Cardiac muscle cell (in vitro differentiated cells and primary cell): ENCODE results near the gene ANKHD1. TPM values are rescaled to one million over a fixed set of nuclear protein-coding genes. Genes with fewer than 3 reads are reported as not detected.

Experiments
- DNase-seq, 2 donors: peaks; one replicate each; pipeline versions ENCODE4 v3.0.0 to v3.0.0-alpha.2; 2010 to 2017; ENCODE audit warnings: low read depth in 1 of 2, low spot score in 1 of 2
- H3K27ac ChIP-seq: fragments of 200-600 bp; sonication (generic); 2 replicates; pipeline ENCODE4 v1.5.1; 2016
- H3K27me3 ChIP-seq: fragments of 200-600 bp; sonication (generic); 2 replicates; pipeline ENCODE4 v1.6.0; 2016; ENCODE audit warnings: control low read depth
- H3K36me3 ChIP-seq: fragments of 200-600 bp; sonication (generic); 2 replicates; pipeline ENCODE4 v1.5.1; 2016; ENCODE audit warnings: control low read depth
- H3K4me1 ChIP-seq: fragments of 200-600 bp; sonication (generic); 2 replicates; pipeline ENCODE4 v1.8.1; 2017; ENCODE audit warnings: low read depth, mild to moderate bottlenecking, mixed run types
- H3K4me3 ChIP-seq: fragments of 200-600 bp; sonication (generic); 2 replicates; pipeline ENCODE4 v1.5.1; 2016; ENCODE audit warnings: mild to moderate bottlenecking
- H3K9me3 ChIP-seq: fragments of 200-600 bp; sonication (generic); 2 replicates; pipeline ENCODE4 v1.5.1; 2017; ENCODE audit warnings: low read depth, mild to moderate bottlenecking, control low read depth
- CTCF ChIP-seq: IDR thresholded peaks from 2 replicates; pipeline ENCODE4 v1.5.1; 2012; ENCODE audit warnings: low read depth, mild to moderate bottlenecking, low read length
- polyA plus RNA-seq: library from polyadenylated mRNA; unstranded; fragments of >200 nt; fragmentation: Nextera tagmentation; extraction: Ambion mirVana; gene quantifications from 2 replicates; pipeline ENCODE4 v1.2.1, GENCODE V29; 2016
- total RNA-seq: library from RNA; depleted of rRNA; stranded (reverse); fragments of >200 nt; gene quantifications from 2 replicates; pipeline ENCODE4 v1.2.3, GENCODE V29; 2016

The ANKHD1 gene
- total and polyA plus RNA-seq, 2 experiments from 2014 or later = 42.4 to 46.5 TPM

GRCh38 chr5:140542972-140543371, 141.3 kb downstream of the ANKHD1 start:
- Histone ChIP-seq H3K4me3 (no peak overlapping the region), H3K27ac (no peak overlapping the region), H3K27me3 (no peaks in the 10 kb centered on the region), H3K36me3 (peaks cover 44% of the 10 kb centered on the region), H3K4me1 (peaks cover 10% of the 10 kb centered on the region), H3K9me3 (no peaks in the 10 kb centered on the region)
- no peak for DNase-seq
- no peak for TF ChIP-seq CTCF

GRCh38 chr5:140544986-140545385, 143.4 kb downstream of the ANKHD1 start:
- peaks cover 27% of the 10 kb centered on the region for H3K36me3 ChIP-seq
- H3K4me3 ChIP-seq = no peak overlapping the region
- no peak for TF ChIP-seq CTCF
- no peaks in the 10 kb centered on the region for H3K27me3 ChIP-seq
- peaks cover 14% of the 10 kb centered on the region for H3K4me1 ChIP-seq
- no peaks in the 10 kb centered on the region for H3K9me3 ChIP-seq
- H3K27ac ChIP-seq = no peak overlapping the region
- DNase-seq = no peak

GRCh38 chr5:140545606-140546005, 144.0 kb downstream of the ANKHD1 start:
- TF ChIP-seq CTCF = no peak
- no peak overlapping the region for H3K27ac ChIP-seq
- no peaks in the 10 kb centered on the region for H3K9me3 ChIP-seq
- H3K27me3 ChIP-seq = no peaks in the 10 kb centered on the region
- peaks cover 14% of the 10 kb centered on the region for H3K4me1 ChIP-seq
- H3K36me3 ChIP-seq = peaks cover 29% of the 10 kb centered on the region
- no peak overlapping the region for H3K4me3 ChIP-seq
- DNase-seq = no peak

- Histone ChIP-seq H3K27me3 (no peaks in the 10 kb centered on the region), H3K4me1 (peaks cover 14% of the 10 kb centered on the region), H3K4me3 (peak overlapping the region; percentile 25), H3K36me3 (peaks cover 24% of the 10 kb centered on the region), H3K9me3 (no peaks in the 10 kb centered on the region), H3K27ac (peak overlapping the region; percentile 77)
- TF ChIP-seq CTCF = no peak
- no peak for DNase-seq
These were observed 145.3 kb downstream of the ANKHD1 start for GRCh38 chr5:140546851-140547507.

GRCh38 chr5:140547508-140548299, 146.1 kb downstream of the ANKHD1 start, which contains the start of gene EIF4EBP3:
Gene EIF4EBP3, plus strand, starts transcription at chr5:140547662. Its CDS starts 76 bp downstream, at chr5:140547738.
- H3K36me3 ChIP-seq = peaks cover 22% of the 10 kb centered on the region
- peak; percentile 97 to 99 for DNase-seq
- H3K4me1 ChIP-seq = peaks cover 14% of the 10 kb centered on the region

More at GRCh38 chr5:140547508-140548299, 146.1 kb downstream of the ANKHD1 start, which contains the start of gene EIF4EBP3:
- Histone ChIP-seq H3K9me3 (no peaks in the 10 kb centered on the region), H3K27ac (peak within 1 kb of the TSS; percentile 77), H3K4me3 (peak within 1 kb of the TSS; percentile 25), H3K27me3 (no peaks in the 10 kb centered on the region)
- peak; percentile 63 for TF ChIP-seq CTCF
